ENCODE data around the gene C19orf12.

DNA sequence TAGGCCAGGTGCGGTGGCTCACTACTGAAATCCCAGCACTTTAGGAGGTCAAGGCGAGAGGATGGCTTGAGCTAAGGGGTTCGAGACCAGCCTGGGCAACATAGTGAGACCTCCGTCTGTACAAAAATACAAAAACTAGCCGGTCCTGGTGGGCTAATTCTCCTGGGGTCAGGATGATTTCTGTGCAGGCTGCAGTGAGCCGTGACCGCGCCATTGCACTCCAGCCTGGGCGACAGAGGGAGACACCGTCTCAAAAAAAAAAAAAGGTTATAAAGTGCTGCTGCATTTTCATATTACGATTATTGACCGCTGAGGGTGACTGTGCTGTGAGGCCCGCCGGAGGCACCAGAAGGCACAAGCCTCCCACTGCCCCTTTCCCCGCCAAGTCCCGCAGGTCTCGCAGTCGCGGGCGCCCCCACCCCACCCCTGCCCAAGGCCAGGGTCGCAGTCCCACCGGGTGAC is 50.3 kb downstream of the C19orf12 start:
- TF ChIP-seq ELF4 (CRISPR knock-in tag; IDR thresholded peaks at IDR 0.05; ENCODE audit: low read depth) (no peak), NR3C1 (CRISPR knock-in tag; conservative IDR thresholded peaks at IDR 0.05; ENCODE audit: low read depth) (no peak), KAT7 (CRISPR knock-in tag; IDR thresholded peaks at IDR 0.05; ENCODE audit: borderline replicate concordance) (no peak), ZNF423 (CRISPR knock-in tag; IDR thresholded peaks at IDR 0.05) (no peak), PRRX2 (CRISPR knock-in tag; IDR thresholded peaks at IDR 0.05) (no peak)
- TF ChIP-seq, protein P1, sequence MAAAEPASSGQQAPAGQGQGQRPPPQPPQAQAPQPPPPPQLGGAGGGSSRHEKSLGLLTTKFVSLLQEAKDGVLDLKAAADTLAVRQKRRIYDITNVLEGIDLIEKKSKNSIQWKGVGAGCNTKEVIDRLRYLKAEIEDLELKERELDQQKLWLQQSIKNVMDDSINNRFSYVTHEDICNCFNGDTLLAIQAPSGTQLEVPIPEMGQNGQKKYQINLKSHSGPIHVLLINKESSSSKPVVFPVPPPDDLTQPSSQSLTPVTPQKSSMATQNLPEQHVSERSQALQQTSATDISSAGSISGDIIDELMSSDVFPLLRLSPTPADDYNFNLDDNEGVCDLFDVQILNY (CRISPR knock-in tag; IDR thresholded peaks at IDR 0.05), result no peak
- TF ChIP-seq, protein P2, sequence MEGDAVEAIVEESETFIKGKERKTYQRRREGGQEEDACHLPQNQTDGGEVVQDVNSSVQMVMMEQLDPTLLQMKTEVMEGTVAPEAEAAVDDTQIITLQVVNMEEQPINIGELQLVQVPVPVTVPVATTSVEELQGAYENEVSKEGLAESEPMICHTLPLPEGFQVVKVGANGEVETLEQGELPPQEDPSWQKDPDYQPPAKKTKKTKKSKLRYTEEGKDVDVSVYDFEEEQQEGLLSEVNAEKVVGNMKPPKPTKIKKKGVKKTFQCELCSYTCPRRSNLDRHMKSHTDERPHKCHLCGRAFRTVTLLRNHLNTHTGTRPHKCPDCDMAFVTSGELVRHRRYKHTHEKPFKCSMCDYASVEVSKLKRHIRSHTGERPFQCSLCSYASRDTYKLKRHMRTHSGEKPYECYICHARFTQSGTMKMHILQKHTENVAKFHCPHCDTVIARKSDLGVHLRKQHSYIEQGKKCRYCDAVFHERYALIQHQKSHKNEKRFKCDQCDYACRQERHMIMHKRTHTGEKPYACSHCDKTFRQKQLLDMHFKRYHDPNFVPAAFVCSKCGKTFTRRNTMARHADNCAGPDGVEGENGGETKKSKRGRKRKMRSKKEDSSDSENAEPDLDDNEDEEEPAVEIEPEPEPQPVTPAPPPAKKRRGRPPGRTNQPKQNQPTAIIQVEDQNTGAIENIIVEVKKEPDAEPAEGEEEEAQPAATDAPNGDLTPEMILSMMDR (IDR thresholded peaks at IDR 0.05), result no peak
- TF ChIP-seq, protein P3, sequence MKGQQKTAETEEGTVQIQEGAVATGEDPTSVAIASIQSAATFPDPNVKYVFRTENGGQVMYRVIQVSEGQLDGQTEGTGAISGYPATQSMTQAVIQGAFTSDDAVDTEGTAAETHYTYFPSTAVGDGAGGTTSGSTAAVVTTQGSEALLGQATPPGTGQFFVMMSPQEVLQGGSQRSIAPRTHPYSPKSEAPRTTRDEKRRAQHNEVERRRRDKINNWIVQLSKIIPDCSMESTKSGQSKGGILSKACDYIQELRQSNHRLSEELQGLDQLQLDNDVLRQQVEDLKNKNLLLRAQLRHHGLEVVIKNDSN (CRISPR knock-in tag; IDR thresholded peaks at IDR 0.05), result no peak
- TF ChIP-seq, protein P4, sequence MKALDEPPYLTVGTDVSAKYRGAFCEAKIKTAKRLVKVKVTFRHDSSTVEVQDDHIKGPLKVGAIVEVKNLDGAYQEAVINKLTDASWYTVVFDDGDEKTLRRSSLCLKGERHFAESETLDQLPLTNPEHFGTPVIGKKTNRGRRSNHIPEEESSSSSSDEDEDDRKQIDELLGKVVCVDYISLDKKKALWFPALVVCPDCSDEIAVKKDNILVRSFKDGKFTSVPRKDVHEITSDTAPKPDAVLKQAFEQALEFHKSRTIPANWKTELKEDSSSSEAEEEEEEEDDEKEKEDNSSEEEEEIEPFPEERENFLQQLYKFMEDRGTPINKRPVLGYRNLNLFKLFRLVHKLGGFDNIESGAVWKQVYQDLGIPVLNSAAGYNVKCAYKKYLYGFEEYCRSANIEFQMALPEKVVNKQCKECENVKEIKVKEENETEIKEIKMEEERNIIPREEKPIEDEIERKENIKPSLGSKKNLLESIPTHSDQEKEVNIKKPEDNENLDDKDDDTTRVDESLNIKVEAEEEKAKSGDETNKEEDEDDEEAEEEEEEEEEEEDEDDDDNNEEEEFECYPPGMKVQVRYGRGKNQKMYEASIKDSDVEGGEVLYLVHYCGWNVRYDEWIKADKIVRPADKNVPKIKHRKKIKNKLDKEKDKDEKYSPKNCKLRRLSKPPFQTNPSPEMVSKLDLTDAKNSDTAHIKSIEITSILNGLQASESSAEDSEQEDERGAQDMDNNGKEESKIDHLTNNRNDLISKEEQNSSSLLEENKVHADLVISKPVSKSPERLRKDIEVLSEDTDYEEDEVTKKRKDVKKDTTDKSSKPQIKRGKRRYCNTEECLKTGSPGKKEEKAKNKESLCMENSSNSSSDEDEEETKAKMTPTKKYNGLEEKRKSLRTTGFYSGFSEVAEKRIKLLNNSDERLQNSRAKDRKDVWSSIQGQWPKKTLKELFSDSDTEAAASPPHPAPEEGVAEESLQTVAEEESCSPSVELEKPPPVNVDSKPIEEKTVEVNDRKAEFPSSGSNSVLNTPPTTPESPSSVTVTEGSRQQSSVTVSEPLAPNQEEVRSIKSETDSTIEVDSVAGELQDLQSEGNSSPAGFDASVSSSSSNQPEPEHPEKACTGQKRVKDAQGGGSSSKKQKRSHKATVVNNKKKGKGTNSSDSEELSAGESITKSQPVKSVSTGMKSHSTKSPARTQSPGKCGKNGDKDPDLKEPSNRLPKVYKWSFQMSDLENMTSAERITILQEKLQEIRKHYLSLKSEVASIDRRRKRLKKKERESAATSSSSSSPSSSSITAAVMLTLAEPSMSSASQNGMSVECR (CRISPR knock-in tag; IDR thresholded peaks at IDR 0.05; ENCODE audit: borderline replicate concordance), result no peak
